ENCODE measurements around the gene LIN37.
"Not testable (repeated sequence)": the region's sequence is repeated elsewhere in the genome, so short reads cannot be mapped to it uniquely, and the experiment has no call there.

Gene LIN37

DNA sequence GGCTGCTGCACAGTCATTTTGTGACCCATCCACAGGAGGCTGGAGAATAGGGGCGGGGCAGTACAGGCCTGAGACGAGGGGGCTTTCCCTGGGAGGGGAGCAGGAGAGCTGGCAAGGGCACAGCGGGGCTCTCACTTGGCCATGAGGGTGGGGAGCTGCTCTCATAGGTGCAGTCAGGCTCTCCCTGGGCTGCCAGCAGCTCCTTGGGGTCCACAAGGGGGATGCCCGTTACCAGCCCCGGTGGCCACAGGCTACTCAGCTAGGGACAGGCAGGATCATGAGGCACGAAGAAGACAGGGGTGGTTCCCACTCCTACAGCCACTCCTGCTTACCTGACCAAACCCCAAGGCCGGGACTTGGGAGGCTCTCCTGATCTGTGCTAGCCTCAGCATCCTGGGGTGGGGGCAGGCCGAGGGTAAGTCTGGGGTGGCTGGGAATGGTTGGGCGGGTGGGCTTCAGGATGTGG lies 43.5 kb downstream of the LIN37 start:
- DNase-seq = no peak

DNA sequence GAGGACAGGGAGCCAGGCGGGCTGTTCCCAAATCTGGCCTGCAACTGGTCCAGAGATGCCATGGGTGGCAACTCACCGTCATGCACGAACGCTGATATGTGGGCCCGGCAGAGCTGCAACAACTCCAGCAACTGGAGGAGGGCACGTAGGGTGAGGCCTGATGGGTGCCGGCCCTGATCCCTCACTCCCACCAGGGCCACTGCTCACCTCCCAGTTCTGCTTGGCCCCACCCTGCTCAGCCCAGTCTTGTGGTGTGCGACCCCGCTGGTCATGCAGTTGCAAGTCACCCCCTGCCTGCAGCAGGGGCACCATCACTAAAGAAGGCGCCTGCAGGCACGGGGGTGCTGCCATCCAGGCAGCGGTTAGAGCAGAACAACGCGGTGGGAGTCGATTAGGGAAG lies 43.9 kb downstream of the LIN37 start:
- DNase-seq = no peak

DNA sequence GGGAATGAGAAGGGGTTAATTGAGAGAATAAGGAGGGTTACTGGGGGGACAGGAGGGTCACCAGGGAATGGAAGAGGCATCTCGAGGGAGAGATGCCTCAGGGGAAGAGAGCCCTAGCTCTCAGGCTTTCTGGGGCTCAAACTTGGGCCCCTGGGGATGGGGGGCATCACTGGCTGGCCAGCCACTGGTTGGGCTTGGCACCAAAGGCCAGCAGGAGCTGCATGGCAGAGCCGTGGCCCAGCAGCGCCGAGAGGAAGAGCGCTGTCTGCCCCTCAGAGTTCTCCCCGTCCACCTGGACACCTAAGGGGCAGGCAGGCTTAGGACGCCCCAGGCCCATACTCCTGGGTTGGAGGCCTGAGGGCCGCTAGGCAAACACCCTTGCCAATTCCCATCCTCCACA lies 44.5 kb downstream of the LIN37 start:
- no peak for DNase-seq

DNA sequence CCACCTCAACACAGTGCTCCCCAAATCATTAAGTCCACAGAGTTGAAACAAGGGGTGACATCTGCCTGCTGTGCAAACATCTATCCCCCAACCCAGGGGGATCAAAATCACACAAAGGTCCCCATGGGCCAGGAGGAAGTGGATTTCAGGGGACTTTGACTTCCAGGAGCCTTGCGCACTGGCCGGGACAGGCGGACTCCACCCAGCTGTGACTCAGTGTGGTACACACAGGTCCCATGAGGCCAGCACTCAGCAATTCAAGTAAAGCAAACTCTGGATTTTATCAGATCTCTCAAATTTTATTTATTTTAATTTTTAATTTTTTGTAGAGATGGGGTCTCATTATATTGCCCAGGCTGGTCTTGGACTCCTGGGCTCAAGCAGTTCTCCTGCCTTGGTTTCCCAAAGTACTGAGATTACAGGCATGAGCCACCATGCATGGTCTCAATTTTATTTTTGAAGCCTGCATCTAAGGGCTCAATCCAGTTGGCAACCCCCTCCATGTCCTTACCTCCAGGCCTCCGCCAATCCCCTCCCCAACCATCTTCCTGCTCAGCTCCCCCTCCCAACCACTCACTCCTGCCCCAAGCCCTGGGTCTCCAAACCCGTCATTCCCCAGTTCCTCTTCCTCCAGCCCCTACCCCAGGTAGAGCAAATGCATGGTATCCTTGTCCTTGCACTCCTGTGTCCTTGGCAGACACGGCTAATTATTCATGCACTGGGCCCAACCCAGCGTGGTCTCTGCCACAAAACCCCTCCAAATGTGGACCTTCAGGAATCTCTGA lies 45.2 kb downstream of the LIN37 start:
- no peak for DNase-seq

DNA sequence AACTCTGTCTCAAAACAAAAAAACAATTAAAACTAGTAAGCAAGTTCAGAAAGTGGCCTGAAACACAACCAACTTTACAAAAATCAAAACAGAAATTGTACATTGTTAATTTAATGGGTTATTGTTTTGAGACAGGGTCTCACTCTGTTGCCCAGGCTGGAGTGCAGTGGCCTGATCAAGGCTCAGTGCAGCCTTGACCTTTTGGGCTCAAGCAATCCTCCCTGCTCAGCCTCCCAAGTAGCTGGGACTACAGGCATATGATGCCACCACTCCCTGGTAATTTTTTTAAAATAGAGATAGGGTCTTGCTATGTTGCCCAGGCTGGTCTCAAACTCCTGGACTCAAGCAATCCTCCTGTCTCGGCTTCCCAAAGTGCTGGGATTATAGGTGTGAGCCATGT lies 47.2 kb downstream of the LIN37 start:
- DNase-seq = not testable (repeated sequence)

DNA sequence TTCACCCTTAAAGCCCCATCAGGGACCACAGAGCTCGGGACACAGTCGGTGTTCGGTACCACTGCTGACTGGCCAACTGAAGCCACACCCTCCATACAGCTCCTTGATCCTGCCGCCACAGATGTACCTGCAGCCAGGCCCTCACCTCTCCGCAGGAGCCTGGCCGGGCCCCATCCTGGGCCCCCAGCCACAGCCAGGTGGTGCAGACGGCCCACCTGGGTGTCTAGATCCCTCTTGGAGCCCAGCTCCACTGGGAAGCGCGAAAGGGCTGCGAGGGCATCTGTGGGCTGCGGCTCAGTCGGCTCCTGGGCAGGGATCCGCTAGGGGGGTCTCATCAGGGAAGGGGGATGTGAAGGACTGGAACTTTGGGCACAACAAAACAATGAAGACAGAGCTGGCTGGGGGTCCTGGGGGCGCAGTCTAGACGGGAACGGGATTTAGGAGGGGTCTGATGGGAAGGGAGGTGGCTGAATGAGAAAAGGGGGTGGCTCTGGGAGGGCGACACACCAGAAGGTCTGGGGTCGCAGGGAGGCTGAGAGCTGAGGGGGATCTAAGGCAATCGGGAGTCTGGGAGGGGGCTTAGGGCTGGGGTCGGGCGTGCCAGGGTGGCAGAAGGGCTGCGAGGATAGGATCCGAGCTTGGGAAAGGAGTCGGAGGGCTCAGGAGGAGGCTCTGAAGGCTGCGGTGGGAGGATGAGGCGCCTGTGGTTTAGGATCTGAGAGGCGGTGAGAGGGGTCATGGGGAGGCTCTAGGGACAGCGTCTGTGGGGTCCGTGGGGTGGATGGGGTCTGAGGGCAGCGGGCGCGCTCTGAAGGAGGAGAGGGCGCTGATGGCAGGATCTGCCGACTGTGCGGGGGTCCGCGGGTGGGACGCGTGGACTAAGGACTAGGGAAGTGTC lies 48.5 kb downstream of the LIN37 start:
- no peak for DNase-seq

DNA sequence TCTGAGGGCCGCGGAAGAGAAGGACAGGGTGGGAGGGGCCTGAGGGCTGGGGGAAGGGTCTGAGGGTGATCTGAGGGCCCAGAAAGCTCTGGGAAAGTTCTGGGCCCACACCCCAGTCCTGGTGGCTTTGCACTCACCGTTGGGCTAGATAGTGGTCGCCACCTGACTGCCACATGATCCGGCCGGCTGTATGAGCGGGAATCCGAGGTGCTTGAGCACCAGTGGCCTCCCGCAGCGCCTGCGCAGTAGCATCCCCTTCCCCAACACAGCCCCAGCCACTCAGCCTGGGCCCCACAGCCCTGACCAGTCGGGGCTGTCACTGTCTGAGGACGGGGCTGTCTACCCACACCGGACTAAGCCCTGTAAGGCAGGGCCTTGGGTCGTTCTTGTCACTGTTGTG lies 49.3 kb downstream of the LIN37 start:
- no peak for DNase-seq

DNA sequence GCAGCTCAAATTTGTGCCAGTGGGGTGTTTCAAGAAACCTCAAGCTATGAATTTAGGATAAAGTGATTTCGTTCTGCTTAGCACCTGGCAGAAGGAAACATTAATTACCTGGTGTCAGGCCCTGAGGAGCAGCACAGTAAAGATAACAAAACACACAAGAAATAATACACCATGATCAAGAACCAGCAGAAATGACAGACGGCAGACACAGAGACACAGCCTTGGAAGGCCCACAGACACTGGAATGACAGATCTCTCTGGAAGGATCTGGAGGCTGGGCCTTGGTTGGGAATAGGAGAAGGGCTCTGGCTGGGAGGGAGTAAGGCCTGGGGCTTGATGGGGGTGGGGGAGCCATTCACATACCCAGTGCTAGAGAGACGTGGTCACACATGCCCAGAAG lies 53.5 kb downstream of the LIN37 start:
- DNase-seq = no peak

Measured in NCI-H2081 treated with DMSO at 0.1 percent for 48 hours (cell line).